ENCODE data around the gene HBD.

HBD gene

DNA sequence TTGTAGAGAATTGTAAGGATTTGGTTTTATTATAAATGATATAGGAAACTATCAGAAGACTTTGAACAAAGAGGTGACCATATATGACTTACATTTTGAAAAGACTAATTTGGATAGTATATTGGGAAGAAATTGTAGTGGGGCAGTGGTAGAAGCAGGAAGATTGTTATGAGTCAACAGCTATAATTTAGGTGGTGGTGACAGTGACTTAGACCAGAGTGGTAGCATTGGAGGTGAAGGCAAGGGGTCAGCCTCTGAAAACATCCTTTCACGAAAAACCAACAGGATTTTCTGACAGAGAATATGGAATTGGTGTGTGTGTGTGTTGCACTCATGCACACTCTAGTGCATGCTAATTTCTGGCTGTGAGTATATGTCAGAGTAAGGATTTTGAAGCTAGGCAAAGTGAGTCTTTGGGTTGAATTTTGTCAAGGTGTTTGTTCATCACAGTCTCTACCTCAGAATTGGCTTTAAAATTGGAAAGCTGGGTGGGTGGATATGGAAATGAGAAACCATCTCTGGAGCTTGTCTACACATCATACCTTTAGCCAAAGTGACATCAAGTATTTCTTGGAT is 43.6 kb upstream of the HBD start:
- TF ChIP-seq, protein P1, sequence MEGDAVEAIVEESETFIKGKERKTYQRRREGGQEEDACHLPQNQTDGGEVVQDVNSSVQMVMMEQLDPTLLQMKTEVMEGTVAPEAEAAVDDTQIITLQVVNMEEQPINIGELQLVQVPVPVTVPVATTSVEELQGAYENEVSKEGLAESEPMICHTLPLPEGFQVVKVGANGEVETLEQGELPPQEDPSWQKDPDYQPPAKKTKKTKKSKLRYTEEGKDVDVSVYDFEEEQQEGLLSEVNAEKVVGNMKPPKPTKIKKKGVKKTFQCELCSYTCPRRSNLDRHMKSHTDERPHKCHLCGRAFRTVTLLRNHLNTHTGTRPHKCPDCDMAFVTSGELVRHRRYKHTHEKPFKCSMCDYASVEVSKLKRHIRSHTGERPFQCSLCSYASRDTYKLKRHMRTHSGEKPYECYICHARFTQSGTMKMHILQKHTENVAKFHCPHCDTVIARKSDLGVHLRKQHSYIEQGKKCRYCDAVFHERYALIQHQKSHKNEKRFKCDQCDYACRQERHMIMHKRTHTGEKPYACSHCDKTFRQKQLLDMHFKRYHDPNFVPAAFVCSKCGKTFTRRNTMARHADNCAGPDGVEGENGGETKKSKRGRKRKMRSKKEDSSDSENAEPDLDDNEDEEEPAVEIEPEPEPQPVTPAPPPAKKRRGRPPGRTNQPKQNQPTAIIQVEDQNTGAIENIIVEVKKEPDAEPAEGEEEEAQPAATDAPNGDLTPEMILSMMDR (conservative IDR thresholded peaks at IDR 0.05; ENCODE audit: low read length), result no peak
- H3K4me3 ChIP-seq (ENCODE audit: low read length), result no peak overlapping the region
- no peak for DNase-seq (ENCODE audit: low read depth)

DNA sequence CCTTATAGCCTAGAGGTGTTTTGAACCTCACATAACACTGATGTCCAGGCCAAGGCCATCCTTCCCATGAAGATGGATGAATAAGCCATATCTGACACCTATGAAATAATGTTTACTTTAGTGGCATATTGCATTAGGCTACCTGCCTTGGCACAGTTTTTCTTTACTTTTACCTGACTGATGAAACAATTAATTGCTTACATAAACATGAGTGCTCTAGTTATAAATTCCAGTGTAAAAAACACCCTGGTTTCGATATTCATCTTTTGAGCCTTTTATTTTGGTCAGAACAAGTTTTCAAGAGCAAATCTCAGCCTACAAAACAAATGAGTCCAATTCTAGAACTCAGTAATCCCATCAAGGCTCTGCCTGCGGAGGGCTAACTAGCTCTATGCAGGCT is 42.4 kb upstream of the HBD start:
- TF ChIP-seq, protein P1 (conservative IDR thresholded peaks at IDR 0.05; ENCODE audit: low read length), result no peak
- H3K4me3 ChIP-seq (ENCODE audit: low read length), result no peak overlapping the region
- no peak for DNase-seq (ENCODE audit: low read depth)

DNA sequence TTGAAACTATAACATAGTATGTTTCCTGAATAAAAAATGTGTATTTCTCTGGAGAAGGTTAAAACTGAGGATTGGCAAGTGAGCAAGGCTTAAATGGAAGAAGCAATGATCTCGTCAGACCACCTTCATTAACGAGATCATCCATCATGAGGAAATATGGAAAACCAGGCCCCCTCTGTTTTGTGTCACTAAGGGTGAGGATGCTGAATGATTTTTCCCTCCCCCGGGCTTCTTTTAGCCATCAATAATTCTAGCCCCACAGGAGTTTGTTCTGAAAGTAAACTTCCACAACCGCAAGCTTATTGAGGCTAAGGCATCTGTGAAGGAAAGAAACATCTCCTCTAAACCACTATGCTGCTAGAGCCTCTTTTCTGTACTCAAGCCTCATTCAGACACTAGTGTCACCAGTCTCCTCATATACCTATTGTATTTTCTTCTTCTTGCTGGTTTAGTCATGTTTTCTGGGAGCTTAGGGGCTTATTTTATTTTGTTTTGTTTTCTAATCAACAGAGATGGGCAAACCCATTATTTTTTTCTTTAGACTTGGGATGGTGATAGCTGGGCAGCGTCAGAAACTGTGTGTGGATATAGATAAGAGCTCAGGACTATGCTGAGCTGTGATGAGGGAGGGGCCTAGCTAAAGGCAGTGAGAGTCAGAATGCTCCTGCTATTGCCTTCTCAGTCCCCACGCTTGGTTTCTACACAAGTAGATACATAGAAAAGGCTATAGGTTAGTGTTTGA is 41.3 kb upstream of the HBD start:
- TF ChIP-seq, protein P1 (conservative IDR thresholded peaks at IDR 0.05; ENCODE audit: low read length), result no peak
- DNase-seq (ENCODE audit: low read depth), result no peak
- no peak overlapping the region for H3K4me3 ChIP-seq (ENCODE audit: low read length)

DNA sequence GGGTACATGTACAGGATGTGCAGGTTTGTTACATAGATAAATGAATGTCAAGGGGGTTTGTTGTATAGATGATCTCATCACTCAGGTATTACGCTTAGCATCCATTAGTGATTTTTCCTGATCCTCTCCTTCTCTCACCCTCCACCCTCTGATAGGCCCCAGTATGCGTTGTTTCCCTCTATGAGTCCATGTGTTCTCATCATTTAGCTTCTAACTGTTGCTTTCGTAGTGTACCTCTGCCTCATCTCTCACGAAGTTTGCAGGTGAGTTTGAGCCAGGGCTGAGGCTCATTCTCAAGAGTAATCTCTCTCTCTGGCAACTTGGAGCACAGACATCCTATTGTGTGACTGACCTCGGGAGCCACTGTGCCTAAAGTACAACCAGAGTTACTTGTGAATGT is 40.1 kb upstream of the HBD start:
- TF ChIP-seq, protein P1 (conservative IDR thresholded peaks at IDR 0.05; ENCODE audit: low read length), result no peak
- no peak for DNase-seq (ENCODE audit: low read depth)

DNA sequence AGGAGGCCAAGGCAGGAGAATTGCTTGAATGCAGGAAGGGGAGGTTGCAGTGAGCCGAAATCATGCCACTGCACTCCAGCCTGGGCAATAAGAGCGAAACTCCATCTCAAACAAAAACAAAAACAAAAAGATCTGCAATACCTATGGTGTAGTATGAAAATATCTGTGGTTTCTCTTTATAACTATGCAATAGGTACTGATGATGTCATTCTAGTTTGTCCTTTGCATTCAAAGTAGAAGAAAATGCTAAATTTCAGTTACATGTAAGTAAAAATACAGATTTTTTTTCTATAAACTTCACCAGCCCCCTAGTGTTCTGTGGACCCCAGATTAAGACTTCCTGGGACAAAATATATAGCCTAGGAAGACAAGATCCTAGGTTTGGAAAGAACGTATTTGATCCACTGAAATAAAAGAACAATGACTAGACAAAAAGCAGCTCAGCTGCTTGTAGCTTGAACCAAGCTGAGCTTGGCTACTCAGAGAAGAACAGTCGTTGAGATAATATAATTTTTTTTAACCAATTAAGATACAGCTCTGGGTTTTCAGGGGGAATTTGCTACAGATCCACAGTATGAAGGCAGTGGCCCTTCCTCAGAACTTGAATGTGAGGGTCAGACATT is 38.2 kb upstream of the HBD start:
- H3K4me3 ChIP-seq (ENCODE audit: low read length), result no peak overlapping the region
- TF ChIP-seq, protein P1 (conservative IDR thresholded peaks at IDR 0.05; ENCODE audit: low read length), result no peak
- DNase-seq (ENCODE audit: low read depth), result no peak

More for the DNA sequence above, 40.1 kb upstream of the HBD start:
- no peak overlapping the region for H3K4me3 ChIP-seq (ENCODE audit: low read length)

DNA sequence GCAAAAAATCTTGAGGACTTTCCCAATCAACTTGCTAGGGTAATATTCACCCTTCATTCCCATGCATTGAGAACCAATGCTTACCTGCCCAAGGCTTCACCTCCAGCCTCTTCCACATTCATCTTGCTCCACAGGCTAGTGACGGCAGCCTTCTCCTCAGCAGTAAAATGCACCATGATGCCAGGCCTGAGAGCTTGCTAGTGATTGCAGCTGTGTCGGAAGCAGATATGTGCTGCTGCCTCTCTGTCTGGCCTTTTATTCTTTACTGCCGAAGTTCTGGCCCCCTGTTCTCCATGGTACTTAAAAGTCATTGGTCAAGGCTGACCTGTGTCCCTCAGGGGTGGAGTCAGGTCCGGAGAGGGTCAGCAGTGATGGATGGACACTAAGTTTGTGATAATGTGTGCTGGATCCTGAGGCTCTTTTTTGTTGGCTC is 35.4 kb upstream of the HBD start, which contains the start of gene HBE1:
Gene HBE1, minus strand, starts transcription at position 231 of the 433 bp plus-strand sequence. Its CDS starts 55 bp downstream, at position 176.
- DNase-seq (ENCODE audit: low read depth), result no peak
- TF ChIP-seq, protein P1 (conservative IDR thresholded peaks at IDR 0.05; ENCODE audit: low read length), result no peak
- no peak within 1 kb of the TSS for H3K4me3 ChIP-seq (ENCODE audit: low read length)
